GM12873 (cell line): ENCODE measurements around the gene SPTBN1.

ENCODE experiments used
- TF ChIP-seq, protein P1 (sequence below): IDR thresholded peaks from 2 replicates; pipeline ENCODE4 v1.5.1; 2012; ENCODE audit warnings: low read depth, mild to moderate bottlenecking, moderate library complexity, low read length, control low read depth; ENCODE audit not compliant: insufficient read depth; ENCODE audit errors: missing control alignments

SPTBN1 gene

DNA sequence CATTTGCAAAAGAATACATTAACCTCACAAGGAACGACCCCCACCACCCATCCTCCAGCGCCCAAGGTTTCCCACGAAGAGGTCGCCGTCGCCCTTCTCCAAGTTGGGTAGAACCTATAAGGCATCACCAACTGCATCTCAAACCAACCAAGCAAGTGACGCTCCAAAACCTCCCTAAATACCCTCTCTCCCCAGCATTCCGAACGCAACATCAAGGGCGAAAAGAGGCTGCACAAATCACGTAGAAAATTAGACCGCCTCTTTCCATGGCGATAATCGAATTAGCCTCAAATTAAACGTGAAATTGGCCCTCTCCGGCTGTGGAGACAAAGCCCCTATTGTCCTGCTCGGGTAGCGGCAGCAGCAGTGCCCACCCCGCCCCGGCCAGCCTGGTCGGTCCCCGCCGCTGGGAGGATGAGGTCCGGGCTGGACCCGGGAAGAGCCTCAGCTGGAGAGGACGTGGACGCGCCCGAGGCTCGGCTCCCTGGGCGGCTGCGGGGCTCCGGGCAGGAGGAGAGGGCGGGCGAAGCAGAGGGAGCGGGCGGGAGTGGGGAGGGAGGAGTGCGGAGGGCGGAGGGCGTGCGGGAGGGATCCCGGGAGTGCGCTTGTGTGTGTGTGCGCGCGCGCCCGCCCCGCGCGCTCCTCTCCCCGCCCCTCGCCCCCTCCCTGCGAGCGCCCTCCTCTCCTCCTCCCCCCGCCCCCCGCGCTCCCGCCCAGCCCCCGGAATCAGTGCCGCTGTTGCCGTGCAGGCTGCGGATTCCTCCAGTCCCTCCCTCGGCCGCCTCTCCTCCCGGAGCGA, at the start of gene SPTBN1:
Gene SPTBN1 (plus strand): TSS at position 765 of the 799 bp plus-strand sequence. CDS start 70,092 bp downstream, outside the sequence.
- TF ChIP-seq, protein P1, sequence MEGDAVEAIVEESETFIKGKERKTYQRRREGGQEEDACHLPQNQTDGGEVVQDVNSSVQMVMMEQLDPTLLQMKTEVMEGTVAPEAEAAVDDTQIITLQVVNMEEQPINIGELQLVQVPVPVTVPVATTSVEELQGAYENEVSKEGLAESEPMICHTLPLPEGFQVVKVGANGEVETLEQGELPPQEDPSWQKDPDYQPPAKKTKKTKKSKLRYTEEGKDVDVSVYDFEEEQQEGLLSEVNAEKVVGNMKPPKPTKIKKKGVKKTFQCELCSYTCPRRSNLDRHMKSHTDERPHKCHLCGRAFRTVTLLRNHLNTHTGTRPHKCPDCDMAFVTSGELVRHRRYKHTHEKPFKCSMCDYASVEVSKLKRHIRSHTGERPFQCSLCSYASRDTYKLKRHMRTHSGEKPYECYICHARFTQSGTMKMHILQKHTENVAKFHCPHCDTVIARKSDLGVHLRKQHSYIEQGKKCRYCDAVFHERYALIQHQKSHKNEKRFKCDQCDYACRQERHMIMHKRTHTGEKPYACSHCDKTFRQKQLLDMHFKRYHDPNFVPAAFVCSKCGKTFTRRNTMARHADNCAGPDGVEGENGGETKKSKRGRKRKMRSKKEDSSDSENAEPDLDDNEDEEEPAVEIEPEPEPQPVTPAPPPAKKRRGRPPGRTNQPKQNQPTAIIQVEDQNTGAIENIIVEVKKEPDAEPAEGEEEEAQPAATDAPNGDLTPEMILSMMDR = no peak

DNA sequence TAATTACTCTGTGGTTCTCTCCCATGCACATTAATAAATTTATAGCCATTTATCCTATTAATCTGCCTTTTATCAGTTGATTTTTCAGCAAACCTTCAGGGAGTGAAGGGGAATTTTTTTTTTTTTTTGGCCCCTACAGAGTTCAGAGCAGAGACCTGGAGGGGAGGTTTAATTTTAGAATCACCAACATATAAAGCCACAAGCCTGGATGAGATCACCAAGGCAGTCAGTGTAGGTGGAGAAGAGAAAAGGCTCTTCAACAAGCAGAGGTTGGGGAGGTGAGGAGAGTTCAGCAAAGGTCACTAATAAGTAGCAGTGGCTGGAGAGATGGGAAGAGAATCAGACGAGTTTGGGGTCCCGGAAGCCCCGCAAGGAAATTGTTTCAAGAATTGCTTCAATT, 48.4 kb upstream of the SPTBN1 start:
- TF ChIP-seq, protein P1 = no peak

DNA sequence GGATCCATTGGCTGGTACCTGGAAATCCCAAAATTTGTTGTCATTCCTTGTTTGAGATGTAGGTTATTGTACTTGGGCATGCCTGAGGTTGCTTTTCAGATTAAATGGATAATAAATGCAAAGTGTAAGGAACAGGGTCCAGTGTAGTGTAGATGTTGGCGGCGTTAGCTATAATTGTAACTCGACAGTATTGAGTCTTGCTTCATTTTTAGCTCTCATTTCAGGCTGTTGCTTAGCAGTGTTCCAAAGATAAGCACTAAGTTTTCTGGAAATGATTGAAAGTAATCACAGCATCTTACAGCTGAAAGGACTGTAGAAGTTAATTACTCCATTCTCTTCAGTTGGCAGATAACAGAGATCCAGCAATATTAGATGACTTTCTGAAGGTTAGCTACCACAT, 47.8 kb upstream of the SPTBN1 start:
- TF ChIP-seq, protein P1 = no peak

DNA sequence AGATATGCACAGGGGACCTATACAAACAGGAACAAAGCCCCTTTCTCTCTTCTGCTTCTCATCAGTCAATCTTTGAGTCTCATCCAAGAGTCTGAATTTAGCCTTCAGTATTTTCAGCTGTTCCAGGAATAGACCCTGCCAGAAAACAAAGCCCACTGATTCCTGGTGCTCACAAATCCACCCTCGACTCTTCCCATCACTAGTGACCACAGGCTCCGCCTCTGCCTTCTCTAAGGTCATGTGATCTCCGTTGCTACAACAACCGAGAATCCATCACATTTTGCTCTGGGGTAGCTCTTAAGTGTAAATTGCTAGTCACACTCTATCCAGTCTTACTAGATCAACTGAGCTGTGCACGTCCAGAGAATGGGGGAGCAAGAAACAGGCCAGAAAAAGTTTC, 46.4 kb upstream of the SPTBN1 start:
- TF ChIP-seq, protein P1 = no peak

DNA sequence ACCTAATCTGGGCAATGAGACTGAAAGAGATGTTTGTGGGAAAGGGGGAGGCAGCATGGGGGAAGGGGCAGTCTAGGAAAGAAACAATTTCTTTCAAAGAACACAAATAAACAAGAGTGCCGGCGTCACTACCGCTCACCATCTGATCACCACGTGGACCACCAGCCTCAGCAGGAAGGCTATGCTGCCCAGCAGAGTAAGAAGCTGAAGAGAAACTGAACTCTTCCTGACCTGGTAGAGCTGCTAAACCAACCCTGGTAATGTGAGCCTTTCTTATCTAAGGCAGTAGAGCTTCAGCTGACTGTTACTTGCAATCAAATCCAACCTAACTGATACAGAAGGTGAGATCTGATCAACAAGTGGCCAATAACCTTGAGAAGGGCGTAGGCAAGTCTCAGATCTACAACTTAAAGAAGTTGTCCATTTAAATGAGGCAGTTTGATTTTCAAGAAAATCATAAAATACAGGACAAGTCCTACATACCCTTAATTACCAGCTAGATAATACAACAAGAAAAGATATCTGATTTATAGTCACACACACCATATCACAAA, 44.2 kb upstream of the SPTBN1 start:
- TF ChIP-seq, protein P1 = no peak

DNA sequence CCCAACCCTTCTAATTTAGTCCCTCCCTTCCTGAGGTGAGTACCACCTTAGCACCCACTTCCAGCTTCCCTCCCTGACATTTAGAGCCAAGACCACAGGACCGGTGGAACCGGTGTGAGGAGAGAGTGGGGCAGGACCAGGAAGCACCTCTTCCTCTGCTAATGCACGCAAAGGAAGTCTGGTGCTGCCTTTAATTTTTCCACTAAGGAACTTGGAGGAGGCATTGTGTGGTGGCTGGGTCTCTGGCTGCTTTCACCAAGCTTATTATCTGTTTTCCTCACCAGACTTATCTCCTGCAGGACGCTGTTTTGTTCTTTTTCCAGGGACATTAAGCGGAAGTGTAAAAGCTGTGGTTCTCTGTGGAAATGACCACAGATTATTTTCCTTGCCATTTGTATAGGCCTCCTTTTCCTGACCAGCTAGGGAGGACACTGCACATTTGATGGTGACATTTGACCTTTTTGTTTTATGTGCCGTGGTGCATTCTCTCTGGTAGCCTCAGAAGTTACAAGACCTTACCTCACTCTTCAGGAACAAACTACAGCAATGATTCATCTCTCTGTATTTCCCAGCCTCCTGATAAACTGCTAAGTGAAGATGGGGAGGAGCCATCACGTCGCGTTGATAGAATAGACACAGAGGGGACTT, 39.8 kb upstream of the SPTBN1 start:
- TF ChIP-seq, protein P1 = no peak

DNA sequence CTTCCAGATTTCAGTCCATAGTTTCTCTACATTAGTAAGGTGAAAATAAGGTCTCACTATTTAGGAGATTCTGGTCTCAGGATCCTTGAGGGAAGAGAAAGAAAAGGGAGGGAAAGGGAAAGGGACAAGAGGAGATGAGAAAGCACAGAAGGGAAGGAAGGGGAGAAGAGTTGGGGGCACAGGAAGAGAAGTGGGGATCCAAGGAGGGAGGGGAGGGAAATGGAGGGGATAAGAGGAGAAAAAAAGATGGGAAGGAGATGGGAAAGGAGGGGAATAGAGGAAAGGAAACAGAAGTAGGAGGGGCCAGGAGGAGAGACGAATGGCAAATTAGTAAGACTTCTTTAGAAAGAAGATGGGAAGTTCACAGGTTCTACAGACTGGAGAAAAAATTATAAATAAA, 39.2 kb upstream of the SPTBN1 start:
- TF ChIP-seq, protein P1 = no peak
